Chondrocyte (in vitro differentiated cells): ENCODE results near the gene ACAP2. TPM values are rescaled to one million over a fixed set of nuclear protein-coding genes. Genes with fewer than 3 reads are reported as not detected.
A peak's percentile ranks its signal among the peaks of the same experiment; 100 is the strongest.

Experiments used
- DNase-seq: peaks from one replicate; pipeline ENCODE4 v3.0.0; 2021; ENCODE audit warnings: mixed read lengths, low spot score
- H3K27ac Mint-ChIP-seq: one replicate; pipeline ENCODE4 v1.8.0; 2021; ENCODE audit warnings: mild to moderate bottlenecking, moderate library complexity, mixed read lengths; ENCODE audit not compliant: unreplicated experiment
- H3K27me3 Mint-ChIP-seq: 2 replicates; pipeline ENCODE4 v1.8.0; 2021; ENCODE audit warnings: low read depth, mixed read lengths
- H3K36me3 Mint-ChIP-seq: 2 replicates; pipeline ENCODE4 v1.8.0; 2021; ENCODE audit warnings: low read depth, mixed read lengths
- H3K4me1 Mint-ChIP-seq: 2 replicates; pipeline ENCODE4 v1.8.0; 2021; ENCODE audit warnings: low read depth, mild to moderate bottlenecking, mixed read lengths
- H3K4me3 Mint-ChIP-seq: one replicate; pipeline ENCODE4 v1.8.0; 2021; ENCODE audit warnings: mild to moderate bottlenecking, moderate library complexity, mixed read lengths; ENCODE audit not compliant: unreplicated experiment
- H3K9me3 Mint-ChIP-seq: 2 replicates; pipeline ENCODE4 v1.8.0; 2021; ENCODE audit warnings: low read depth, mixed read lengths
- total RNA-seq: library from RNA; stranded (reverse); gene quantifications from 3 replicates; pipeline ENCODE4 v1.2.1, GENCODE V29; 2021
- TF ChIP-seq, protein P1 (sequence below): fragments of 200-600 bp; sonication (generic); IDR thresholded peaks from 2 replicates; pipeline ENCODE4 v1.5.0; 2021; ENCODE audit warnings: antibody characterized with exemption, mild to moderate bottlenecking, moderate library complexity

ACAP2 gene
- total RNA-seq, 1 donor from 2014 or later = 43.3 TPM

DNA sequence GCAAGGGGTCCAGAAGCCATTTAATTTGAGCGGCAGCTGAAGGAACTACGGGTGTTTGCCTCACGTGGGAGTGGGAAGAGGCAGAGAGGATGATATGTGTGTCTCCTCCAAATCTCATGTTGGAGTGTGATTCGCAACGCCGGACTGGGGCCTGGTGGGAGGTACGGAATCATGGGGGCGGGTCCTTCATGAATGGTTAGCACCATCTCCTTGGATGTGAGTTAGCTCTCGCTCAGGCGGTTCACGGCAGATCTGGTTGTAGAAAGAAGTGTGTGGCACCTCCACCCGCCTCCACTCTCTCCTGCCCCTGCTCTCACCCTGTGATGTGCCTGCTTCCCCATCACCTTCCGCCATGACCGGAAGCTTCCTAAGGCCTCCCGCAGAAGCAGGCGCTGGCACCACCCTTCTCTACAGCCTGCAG is 197.3 kb downstream of the ACAP2 start:
- Mint-ChIP-seq H3K4me1 (peaks cover 8% of the 10 kb centered on the region), H3K27ac (no peak overlapping the region), H3K27me3 (no peaks in the 10 kb centered on the region), H3K9me3 (no peaks in the 10 kb centered on the region), H3K4me3 (no peak overlapping the region), H3K36me3 (no peaks in the 10 kb centered on the region)
- TF ChIP-seq, protein P1, sequence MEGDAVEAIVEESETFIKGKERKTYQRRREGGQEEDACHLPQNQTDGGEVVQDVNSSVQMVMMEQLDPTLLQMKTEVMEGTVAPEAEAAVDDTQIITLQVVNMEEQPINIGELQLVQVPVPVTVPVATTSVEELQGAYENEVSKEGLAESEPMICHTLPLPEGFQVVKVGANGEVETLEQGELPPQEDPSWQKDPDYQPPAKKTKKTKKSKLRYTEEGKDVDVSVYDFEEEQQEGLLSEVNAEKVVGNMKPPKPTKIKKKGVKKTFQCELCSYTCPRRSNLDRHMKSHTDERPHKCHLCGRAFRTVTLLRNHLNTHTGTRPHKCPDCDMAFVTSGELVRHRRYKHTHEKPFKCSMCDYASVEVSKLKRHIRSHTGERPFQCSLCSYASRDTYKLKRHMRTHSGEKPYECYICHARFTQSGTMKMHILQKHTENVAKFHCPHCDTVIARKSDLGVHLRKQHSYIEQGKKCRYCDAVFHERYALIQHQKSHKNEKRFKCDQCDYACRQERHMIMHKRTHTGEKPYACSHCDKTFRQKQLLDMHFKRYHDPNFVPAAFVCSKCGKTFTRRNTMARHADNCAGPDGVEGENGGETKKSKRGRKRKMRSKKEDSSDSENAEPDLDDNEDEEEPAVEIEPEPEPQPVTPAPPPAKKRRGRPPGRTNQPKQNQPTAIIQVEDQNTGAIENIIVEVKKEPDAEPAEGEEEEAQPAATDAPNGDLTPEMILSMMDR = no peak
- DNase-seq = no peak

DNA sequence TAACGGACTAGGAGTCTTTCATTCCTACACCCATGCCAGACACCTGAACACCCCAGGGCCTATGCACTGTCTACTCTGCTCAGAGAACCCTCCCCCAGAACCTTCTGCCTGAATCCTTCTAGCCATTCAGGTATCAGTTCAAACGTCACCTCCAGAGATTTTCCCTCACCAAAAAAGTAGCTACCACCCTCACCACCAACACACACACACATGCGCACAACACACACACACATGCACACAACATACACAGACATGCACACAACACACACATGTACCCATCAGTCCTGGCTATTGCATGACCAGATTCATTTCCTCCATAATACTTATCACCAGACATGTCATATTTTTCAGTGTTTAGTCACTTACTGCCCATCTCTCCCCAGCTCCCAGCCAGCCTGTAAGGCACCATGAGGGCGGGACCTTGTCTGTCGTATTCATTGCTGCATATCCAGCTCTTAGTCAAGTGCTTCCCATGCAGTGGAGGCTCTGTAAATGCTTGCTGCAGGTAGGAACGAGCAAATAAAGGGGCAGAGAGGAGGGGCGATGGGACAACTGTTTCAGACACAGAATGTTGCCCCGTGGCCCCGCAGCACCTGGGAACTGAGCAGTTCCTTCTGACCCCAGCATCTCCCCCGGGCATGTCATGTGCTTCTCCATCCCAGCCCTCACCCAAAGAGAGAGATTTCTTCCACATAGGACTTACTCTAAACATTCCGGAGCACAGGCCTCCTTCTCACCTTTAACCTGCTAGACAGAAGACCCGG is 201.0 kb downstream of the ACAP2 start:
- DNase-seq = no peak
- H3K27me3 Mint-ChIP-seq = no peaks in the 10 kb centered on the region
- no peaks in the 10 kb centered on the region for H3K9me3 Mint-ChIP-seq
- H3K27ac Mint-ChIP-seq = no peak overlapping the region
- H3K36me3 Mint-ChIP-seq = peaks cover 1% of the 10 kb centered on the region
- no peak overlapping the region for H3K4me3 Mint-ChIP-seq
- peaks cover 22% of the 10 kb centered on the region for H3K4me1 Mint-ChIP-seq
- TF ChIP-seq, protein P1 = no peak

DNA sequence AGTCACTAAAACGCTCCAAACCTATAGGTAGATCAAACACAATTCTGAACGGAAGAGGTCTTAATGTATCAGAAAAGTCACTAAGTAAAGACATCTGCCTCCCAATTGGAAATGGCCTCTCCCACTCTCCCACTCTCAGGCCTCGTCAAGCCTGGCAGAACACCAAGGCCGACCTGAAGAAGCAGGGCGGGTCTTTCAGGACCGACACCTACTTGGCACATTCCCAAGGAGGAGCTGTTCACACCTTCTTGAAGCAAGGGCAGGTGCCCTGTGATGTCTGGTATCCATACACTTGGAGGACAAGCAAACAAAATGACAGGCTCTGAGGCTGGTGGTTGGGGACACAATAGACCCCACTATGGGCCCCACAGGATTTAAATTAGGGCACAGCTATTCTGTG is 201.9 kb downstream of the ACAP2 start:
- TF ChIP-seq, protein P1 = no peak

DNA sequence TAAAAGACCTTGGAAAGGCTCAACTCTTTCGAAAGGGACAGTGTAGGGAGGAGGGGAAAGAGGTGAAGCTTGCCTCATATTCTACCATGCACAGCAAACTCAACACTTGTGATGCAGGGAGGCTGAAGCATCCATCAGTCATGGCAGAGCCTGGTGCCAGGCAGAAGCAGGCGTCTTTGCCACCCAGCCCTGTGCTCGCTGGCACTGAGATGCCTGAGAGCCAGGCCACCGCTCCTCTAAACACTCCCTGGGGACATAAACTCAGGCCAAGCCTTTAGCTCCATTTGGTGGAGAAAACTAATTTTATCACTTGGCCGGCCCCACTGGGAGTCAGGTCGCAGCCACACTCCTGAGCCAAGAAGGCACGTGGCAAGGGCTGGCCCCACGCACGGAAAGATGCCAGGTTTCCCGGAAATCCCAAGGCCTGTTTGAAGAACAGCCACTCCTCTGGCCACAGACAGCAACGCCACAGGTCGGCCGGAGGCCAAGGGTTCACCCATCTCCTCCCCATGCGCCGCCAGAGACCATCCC is 202.6 kb downstream of the ACAP2 start:
- H3K4me3 Mint-ChIP-seq = no peak overlapping the region
- peaks cover 1% of the 10 kb centered on the region for H3K36me3 Mint-ChIP-seq
- TF ChIP-seq, protein P1 = no peak
- no peaks in the 10 kb centered on the region for H3K9me3 Mint-ChIP-seq
- H3K27ac Mint-ChIP-seq = no peak overlapping the region
- no peaks in the 10 kb centered on the region for H3K27me3 Mint-ChIP-seq
- DNase-seq = no peak
- peaks cover 23% of the 10 kb centered on the region for H3K4me1 Mint-ChIP-seq

More for the DNA sequence above, 201.9 kb downstream of the ACAP2 start:
- Mint-ChIP-seq H3K36me3 (peaks cover 1% of the 10 kb centered on the region), H3K4me3 (no peak overlapping the region), H3K9me3 (no peaks in the 10 kb centered on the region), H3K27ac (no peak overlapping the region), H3K27me3 (no peaks in the 10 kb centered on the region), H3K4me1 (peaks cover 19% of the 10 kb centered on the region)
- DNase-seq = no peak

DNA sequence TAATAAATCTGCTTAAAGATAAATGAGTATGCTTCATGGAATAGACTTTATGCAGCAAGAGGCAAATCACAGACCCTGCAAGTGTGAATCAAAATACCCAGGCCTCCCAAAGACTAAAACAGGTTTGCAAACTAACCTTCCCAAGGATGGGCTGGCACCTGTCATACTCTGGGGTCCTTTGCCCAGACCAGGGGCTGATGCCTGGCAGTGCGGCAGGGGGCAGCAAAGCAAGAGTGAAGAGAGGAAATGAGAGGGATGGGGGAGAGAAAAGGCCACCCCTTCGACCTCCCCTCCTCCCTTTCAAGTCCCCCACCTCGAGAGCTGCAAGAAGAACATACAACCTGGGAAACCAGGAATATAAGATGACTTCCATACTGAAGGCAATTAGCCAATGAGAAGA is 203.7 kb downstream of the ACAP2 start:
- H3K4me3 Mint-ChIP-seq = no peak overlapping the region
- TF ChIP-seq, protein P1 = peak; percentile 8
- peaks cover 6% of the 10 kb centered on the region for H3K36me3 Mint-ChIP-seq
- peaks cover 32% of the 10 kb centered on the region for H3K4me1 Mint-ChIP-seq
- H3K27me3 Mint-ChIP-seq = no peaks in the 10 kb centered on the region
- no peak for DNase-seq
- H3K9me3 Mint-ChIP-seq = peaks cover 2% of the 10 kb centered on the region
- no peak overlapping the region for H3K27ac Mint-ChIP-seq
